Measurements from ENCODE around the gene SUMO1. TPM values are rescaled to one million over a fixed set of nuclear protein-coding genes. Genes with fewer than 3 reads are reported as not detected.

The SUMO1 gene
- total and polyA plus RNA-seq, 2 experiments from 2014 or later = 153 to 158 TPM

DNA sequence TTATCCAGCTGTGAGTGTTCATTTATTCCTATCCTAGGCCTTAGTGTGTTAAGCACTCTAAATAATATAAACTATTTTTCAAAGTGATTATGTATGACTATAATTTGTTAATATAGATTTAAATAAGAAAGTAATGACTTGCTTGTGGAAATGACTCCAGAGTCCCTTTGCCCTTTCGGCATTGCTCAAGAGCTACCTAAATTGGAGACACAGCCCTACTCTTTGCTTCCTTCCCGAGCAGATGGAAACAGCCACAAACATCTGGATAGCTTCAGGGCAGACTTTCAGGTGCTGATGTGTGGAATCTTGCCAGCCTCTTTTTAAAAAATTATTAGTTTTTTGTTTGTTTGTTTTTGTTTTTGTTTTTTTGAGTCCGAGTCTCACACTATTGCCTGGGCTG is 44.0 kb downstream of the SUMO1 start:
- H3K27ac ChIP-seq = no peak overlapping the region
- no peak overlapping the region for H3K4me3 ChIP-seq
- WGBS (ENCODE audit: low lambda C conversion rate, missing lambda C conversion rate) = 73% methylated on average over 3 of the region's 3 CpGs
- H3K4me1 ChIP-seq (ENCODE audit: insufficient read depth) = no peaks in the 10 kb centered on the region
- no peaks in the 10 kb centered on the region for H3K9me2 ChIP-seq (replicated peaks; ENCODE audit: insufficient read depth)
- H3K4me2 ChIP-seq = no peak overlapping the region
- TF ChIP-seq EZH2phosphoT487 (IDR thresholded peaks at IDR 0.05; ENCODE audit: low read depth, severe bottlenecking, unreplicated experiment) (no peak), EZH2 (IDR thresholded peaks at IDR 0.05; ENCODE audit: borderline replicate concordance) (no peak), CTCF (IDR thresholded peaks at IDR 0.05; ENCODE audit: poor library complexity) (no peak)
- no peaks in the 10 kb centered on the region for H4K20me1 ChIP-seq (ENCODE audit: insufficient read depth, poor library complexity, severe bottlenecking)
- H3K79me2 ChIP-seq = no peaks in the 10 kb centered on the region
- no peaks in the 10 kb centered on the region for H3K9me3 ChIP-seq (ENCODE audit: low read depth)
- no peak for DNase-seq (ENCODE audit: low spot score)
- H3K36me3 ChIP-seq (replicated peaks; ENCODE audit: insufficient read depth, low read depth) = no peaks in the 10 kb centered on the region
- H3K27me3 ChIP-seq = no peaks in the 10 kb centered on the region
- H2AFZ ChIP-seq = no peak overlapping the region

DNA sequence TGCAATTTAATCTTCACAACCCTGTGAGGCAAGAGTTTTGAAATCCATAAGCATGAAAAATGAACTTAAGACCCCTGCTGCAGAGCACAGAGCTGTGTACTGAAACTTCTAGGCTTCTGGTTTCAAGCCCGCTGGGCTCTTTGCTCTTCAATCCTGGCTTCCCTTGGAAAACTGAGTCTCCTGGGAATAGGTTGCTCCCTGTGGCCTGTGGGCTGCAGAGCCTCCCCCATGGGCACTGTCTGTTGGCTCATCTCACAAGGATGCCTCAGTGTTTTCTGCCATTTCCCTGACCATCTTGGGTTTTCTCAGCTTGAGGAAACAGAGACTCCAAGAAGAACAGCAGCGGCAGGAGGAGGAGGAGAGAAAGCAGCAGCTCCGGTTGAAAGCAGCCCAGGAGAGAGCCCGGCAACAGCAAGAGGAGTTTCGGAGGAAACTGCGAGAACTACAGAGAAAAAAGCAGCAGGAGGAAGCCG is 44.5 kb downstream of the SUMO1 start:
- no peak for DNase-seq (ENCODE audit: low spot score)
- H3K27me3 ChIP-seq = no peaks in the 10 kb centered on the region
- no peak overlapping the region for H3K27ac ChIP-seq
- TF ChIP-seq EZH2phosphoT487 (IDR thresholded peaks at IDR 0.05; ENCODE audit: low read depth, severe bottlenecking, unreplicated experiment) (no peak), EZH2 (IDR thresholded peaks at IDR 0.05; ENCODE audit: borderline replicate concordance) (no peak), CTCF (IDR thresholded peaks at IDR 0.05; ENCODE audit: poor library complexity) (no peak)
- no peaks in the 10 kb centered on the region for H3K9me3 ChIP-seq (ENCODE audit: low read depth)
- H3K36me3 ChIP-seq (replicated peaks; ENCODE audit: insufficient read depth, low read depth) = no peaks in the 10 kb centered on the region
- H3K79me2 ChIP-seq = no peaks in the 10 kb centered on the region
- no peaks in the 10 kb centered on the region for H3K9me2 ChIP-seq (replicated peaks; ENCODE audit: insufficient read depth)
- no peaks in the 10 kb centered on the region for H4K20me1 ChIP-seq (ENCODE audit: insufficient read depth, poor library complexity, severe bottlenecking)
- 82% methylated on average over 7 of the region's 7 CpGs for WGBS (ENCODE audit: low lambda C conversion rate, missing lambda C conversion rate)
- no peak overlapping the region for H3K4me3 ChIP-seq
- H2AFZ ChIP-seq = no peak overlapping the region
- no peak overlapping the region for H3K4me2 ChIP-seq
- H3K4me1 ChIP-seq (ENCODE audit: insufficient read depth) = no peaks in the 10 kb centered on the region

DNA sequence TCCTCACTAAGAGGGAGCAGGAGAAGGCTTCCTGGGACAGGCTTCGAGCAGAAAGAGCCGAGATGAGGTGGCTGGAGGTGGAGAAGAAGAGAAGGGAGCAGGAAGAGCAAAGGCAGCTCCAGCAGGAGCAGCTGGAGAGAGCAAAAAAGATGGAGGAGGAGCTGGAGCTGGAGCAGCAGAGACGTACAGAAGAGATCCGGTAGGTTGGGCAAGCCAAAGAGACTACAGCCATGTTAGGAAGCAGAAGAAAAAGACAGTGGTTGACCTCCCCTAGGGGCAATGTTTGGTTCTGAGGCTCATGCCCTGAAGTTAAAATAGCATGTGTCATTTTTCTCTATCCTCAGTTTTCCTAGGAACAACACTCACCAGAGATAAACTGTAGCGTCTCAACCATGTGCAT is 45.1 kb downstream of the SUMO1 start:
- no peaks in the 10 kb centered on the region for H3K4me1 ChIP-seq (ENCODE audit: insufficient read depth)
- DNase-seq (ENCODE audit: low spot score) = no peak
- no peak overlapping the region for H3K4me2 ChIP-seq
- H2AFZ ChIP-seq = no peak overlapping the region
- no peaks in the 10 kb centered on the region for H3K27me3 ChIP-seq
- H3K79me2 ChIP-seq = no peaks in the 10 kb centered on the region
- H3K9me3 ChIP-seq (ENCODE audit: low read depth) = no peaks in the 10 kb centered on the region
- H3K4me3 ChIP-seq = no peak overlapping the region
- no peaks in the 10 kb centered on the region for H4K20me1 ChIP-seq (ENCODE audit: insufficient read depth, poor library complexity, severe bottlenecking)
- TF ChIP-seq CTCF (IDR thresholded peaks at IDR 0.05; ENCODE audit: poor library complexity) = no peak
- TF ChIP-seq EZH2phosphoT487 (IDR thresholded peaks at IDR 0.05; ENCODE audit: low read depth, severe bottlenecking, unreplicated experiment) = no peak
- TF ChIP-seq EZH2 (IDR thresholded peaks at IDR 0.05; ENCODE audit: borderline replicate concordance) = no peak
- H3K9me2 ChIP-seq (replicated peaks; ENCODE audit: insufficient read depth) = no peaks in the 10 kb centered on the region
- H3K27ac ChIP-seq = no peak overlapping the region
- 94% methylated on average over 5 of the region's 5 CpGs for WGBS (ENCODE audit: low lambda C conversion rate, missing lambda C conversion rate)
- no peaks in the 10 kb centered on the region for H3K36me3 ChIP-seq (replicated peaks; ENCODE audit: insufficient read depth, low read depth)

- no peaks in the 10 kb centered on the region for H3K9me3 ChIP-seq (ENCODE audit: low read depth)
- no peak overlapping the region for H3K27ac ChIP-seq
- H3K4me1 ChIP-seq (ENCODE audit: insufficient read depth) = peaks cover 5% of the 10 kb centered on the region
- H3K4me2 ChIP-seq = no peak overlapping the region
- H4K20me1 ChIP-seq (ENCODE audit: insufficient read depth, poor library complexity, severe bottlenecking) = no peaks in the 10 kb centered on the region
- no peaks in the 10 kb centered on the region for H3K9me2 ChIP-seq (replicated peaks; ENCODE audit: insufficient read depth)
- no peak overlapping the region for H2AFZ ChIP-seq
- no peaks in the 10 kb centered on the region for H3K27me3 ChIP-seq
- no peaks in the 10 kb centered on the region for H3K79me2 ChIP-seq
- no peak for TF ChIP-seq EZH2 (IDR thresholded peaks at IDR 0.05; ENCODE audit: borderline replicate concordance)
- TF ChIP-seq CTCF (IDR thresholded peaks at IDR 0.05; ENCODE audit: poor library complexity) = no peak
- TF ChIP-seq EZH2phosphoT487 (IDR thresholded peaks at IDR 0.05; ENCODE audit: low read depth, severe bottlenecking, unreplicated experiment) = no peak
- no peaks in the 10 kb centered on the region for H3K36me3 ChIP-seq (replicated peaks; ENCODE audit: insufficient read depth, low read depth)
- WGBS (ENCODE audit: low lambda C conversion rate, missing lambda C conversion rate) = 83% methylated on average over 1 of the region's 1 CpG
- no peak overlapping the region for H3K4me3 ChIP-seq
- no peak for DNase-seq (ENCODE audit: low spot score)
These were observed 50.8 kb downstream of the SUMO1 start for GRCh38 chr2:202187570-202187969.

Measured in hepatocyte (in vitro differentiated cells).